A549 (cell line): Measurements from ENCODE around the gene STING1.

ENCODE experiments used
- CBX8 ChIP-seq: fragments of 200-600 bp; sonication (generic); IDR thresholded peaks from 2 replicates; pipeline ENCODE4 v1.6.1; 2016
- CEBPB ChIP-seq, 2 experiments: fragments of >200 bp in 1 of 2; sonication (Bioruptor Twin) in 1 of 2; formaldehyde crosslinking in 1 of 2; IDR thresholded peaks; 2 replicates each; pipeline ENCODE4 v1.6.1; 2012 to 2016
- CHD4 ChIP-seq: fragments of 200-600 bp; sonication (generic); IDR thresholded peaks from 2 replicates; pipeline ENCODE4 v1.6.1; 2016; ENCODE audit warnings: antibody characterized with exemption, mild to moderate bottlenecking, borderline replicate concordance
- EP300 ChIP-seq, 2 experiments: fragments of >200 bp; sonication (Bioruptor Twin); formaldehyde crosslinking; IDR thresholded peaks; 2 replicates in 1 of 2; 3 replicates in 1 of 2; pipeline ENCODE4 v1.6.1; 2016 to 2017
- HOXA7 ChIP-seq: fragments of 250-450 bp; sonication (Bioruptor Pico); IDR thresholded peaks from 2 replicates; pipeline ENCODE4 v1.5.0; 2020; ENCODE audit warnings: mild to moderate bottlenecking, moderate library complexity
- JUN ChIP-seq, 2 experiments: fragments of >200 bp; sonication (Bioruptor Twin); formaldehyde crosslinking; IDR thresholded peaks; 2 replicates in 1 of 2; 3 replicates in 1 of 2; pipeline ENCODE4 v1.6.1; 2016 to 2017
- MAFK ChIP-seq: fragments of 450-650 bp; IDR thresholded peaks from 2 replicates; pipeline ENCODE4 v1.6.1; 2014; ENCODE audit not compliant: partially characterized antibody
- MAX ChIP-seq: IDR thresholded peaks from 2 replicates; pipeline ENCODE4 v1.6.1; 2012
- POLR2A ChIP-seq: IDR thresholded peaks from 2 replicates; pipeline ENCODE4 v1.6.1; 2012; ENCODE audit warnings: mild to moderate bottlenecking, low read length
- RFX5 ChIP-seq: fragments of 450-650 bp; IDR thresholded peaks from 2 replicates; pipeline ENCODE4 v1.7.1; 2014; ENCODE audit warnings: antibody characterized with exemption, mild to moderate bottlenecking, moderate library complexity
- TFCP2L1 ChIP-seq: fragments of 250-450 bp; sonication (Bioruptor Pico); IDR thresholded peaks from 2 replicates; pipeline ENCODE4 v1.5.0; 2021; ENCODE audit warnings: mild to moderate bottlenecking
- TF ChIP-seq, protein P1 (sequence below): fragments of >200 bp; sonication (Bioruptor Twin); formaldehyde crosslinking; IDR thresholded peaks from 3 replicates; pipeline ENCODE4 v1.5.1; 2016
- TF ChIP-seq, protein P2 (sequence below): fragments of 200-600 bp; sonication (generic); IDR thresholded peaks from 2 replicates; pipeline ENCODE4 v1.6.1; 2016; ENCODE audit warnings: antibody characterized with exemption, mild to moderate bottlenecking, moderate library complexity

GRCh38 chr5:139495638-139496435 is 13.3 kb upstream of the STING1 start:
- no peak for TF ChIP-seq POLR2A
- no peak for TF ChIP-seq CBX8
- no peak for TF ChIP-seq MAX
- TF ChIP-seq, protein P1, sequence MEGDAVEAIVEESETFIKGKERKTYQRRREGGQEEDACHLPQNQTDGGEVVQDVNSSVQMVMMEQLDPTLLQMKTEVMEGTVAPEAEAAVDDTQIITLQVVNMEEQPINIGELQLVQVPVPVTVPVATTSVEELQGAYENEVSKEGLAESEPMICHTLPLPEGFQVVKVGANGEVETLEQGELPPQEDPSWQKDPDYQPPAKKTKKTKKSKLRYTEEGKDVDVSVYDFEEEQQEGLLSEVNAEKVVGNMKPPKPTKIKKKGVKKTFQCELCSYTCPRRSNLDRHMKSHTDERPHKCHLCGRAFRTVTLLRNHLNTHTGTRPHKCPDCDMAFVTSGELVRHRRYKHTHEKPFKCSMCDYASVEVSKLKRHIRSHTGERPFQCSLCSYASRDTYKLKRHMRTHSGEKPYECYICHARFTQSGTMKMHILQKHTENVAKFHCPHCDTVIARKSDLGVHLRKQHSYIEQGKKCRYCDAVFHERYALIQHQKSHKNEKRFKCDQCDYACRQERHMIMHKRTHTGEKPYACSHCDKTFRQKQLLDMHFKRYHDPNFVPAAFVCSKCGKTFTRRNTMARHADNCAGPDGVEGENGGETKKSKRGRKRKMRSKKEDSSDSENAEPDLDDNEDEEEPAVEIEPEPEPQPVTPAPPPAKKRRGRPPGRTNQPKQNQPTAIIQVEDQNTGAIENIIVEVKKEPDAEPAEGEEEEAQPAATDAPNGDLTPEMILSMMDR, result no peak
- no peak for TF ChIP-seq MAFK
- no peak for TF ChIP-seq TFCP2L1 (CRISPR knock-in tag)
- TF ChIP-seq CHD4, result no peak
- TF ChIP-seq, protein P2, sequence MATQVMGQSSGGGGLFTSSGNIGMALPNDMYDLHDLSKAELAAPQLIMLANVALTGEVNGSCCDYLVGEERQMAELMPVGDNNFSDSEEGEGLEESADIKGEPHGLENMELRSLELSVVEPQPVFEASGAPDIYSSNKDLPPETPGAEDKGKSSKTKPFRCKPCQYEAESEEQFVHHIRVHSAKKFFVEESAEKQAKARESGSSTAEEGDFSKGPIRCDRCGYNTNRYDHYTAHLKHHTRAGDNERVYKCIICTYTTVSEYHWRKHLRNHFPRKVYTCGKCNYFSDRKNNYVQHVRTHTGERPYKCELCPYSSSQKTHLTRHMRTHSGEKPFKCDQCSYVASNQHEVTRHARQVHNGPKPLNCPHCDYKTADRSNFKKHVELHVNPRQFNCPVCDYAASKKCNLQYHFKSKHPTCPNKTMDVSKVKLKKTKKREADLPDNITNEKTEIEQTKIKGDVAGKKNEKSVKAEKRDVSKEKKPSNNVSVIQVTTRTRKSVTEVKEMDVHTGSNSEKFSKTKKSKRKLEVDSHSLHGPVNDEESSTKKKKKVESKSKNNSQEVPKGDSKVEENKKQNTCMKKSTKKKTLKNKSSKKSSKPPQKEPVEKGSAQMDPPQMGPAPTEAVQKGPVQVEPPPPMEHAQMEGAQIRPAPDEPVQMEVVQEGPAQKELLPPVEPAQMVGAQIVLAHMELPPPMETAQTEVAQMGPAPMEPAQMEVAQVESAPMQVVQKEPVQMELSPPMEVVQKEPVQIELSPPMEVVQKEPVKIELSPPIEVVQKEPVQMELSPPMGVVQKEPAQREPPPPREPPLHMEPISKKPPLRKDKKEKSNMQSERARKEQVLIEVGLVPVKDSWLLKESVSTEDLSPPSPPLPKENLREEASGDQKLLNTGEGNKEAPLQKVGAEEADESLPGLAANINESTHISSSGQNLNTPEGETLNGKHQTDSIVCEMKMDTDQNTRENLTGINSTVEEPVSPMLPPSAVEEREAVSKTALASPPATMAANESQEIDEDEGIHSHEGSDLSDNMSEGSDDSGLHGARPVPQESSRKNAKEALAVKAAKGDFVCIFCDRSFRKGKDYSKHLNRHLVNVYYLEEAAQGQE, result no peak
- no peak for TF ChIP-seq HOXA7 (CRISPR knock-in tag)
- no peak for TF ChIP-seq CEBPB (IDR thresholded peaks at IDR 0.05)
- TF ChIP-seq JUN (IDR thresholded peaks at IDR 0.05), result no peak
- TF ChIP-seq EP300 (IDR thresholded peaks at IDR 0.05), result no peak
- TF ChIP-seq RFX5, result no peak
